Liver (tissue), 9 donors: ENCODE results near the gene GCNT3. TPM values are rescaled to one million over a fixed set of nuclear protein-coding genes. Genes with fewer than 3 reads are reported as not detected.
"Not testable (repeated sequence)": the region's sequence is repeated elsewhere in the genome, so short reads cannot be mapped to it uniquely, and the experiment has no call there.

Experiments used
- DNase-seq: peaks from one replicate; pipeline ENCODE4 v3.0.0-alpha.2; 2017; ENCODE audit warnings: low spot score
- H3K27ac ChIP-seq, 2 donors: one replicate each; pipeline ENCODE4 v1.7.0; 2013; ENCODE audit warnings: inconsistent platforms in 2 of 2, low read length in 2 of 2, control low read depth in 1 of 2, low read depth in 1 of 2, mild to moderate bottlenecking in 1 of 2
- H3K27me3 ChIP-seq, 4 donors: one replicate each; pipeline versions ENCODE4 v1.6.1 to v1.7.0; 2013; ENCODE audit warnings: low read length in 3 of 4, inconsistent platforms in 1 of 4, mild to moderate bottlenecking in 1 of 4, moderate library complexity in 1 of 4; ENCODE audit not compliant: control insufficient read depth in 4 of 4, insufficient read depth in 4 of 4
- H3K36me3 ChIP-seq, 4 donors: one replicate each; pipeline versions ENCODE4 v1.6.1 to v1.7.0; 2013; ENCODE audit warnings: low read length in 3 of 4, mild to moderate bottlenecking in 3 of 4, low read depth in 1 of 4, moderate library complexity in 1 of 4; ENCODE audit not compliant: control insufficient read depth in 4 of 4, insufficient read depth in 3 of 4
- H3K4me1 ChIP-seq, 4 donors: one replicate each; pipeline versions ENCODE4 v1.6.1 to v1.7.0; 2013; ENCODE audit warnings: low read length in 3 of 4, mild to moderate bottlenecking in 3 of 4, moderate library complexity in 1 of 4; ENCODE audit not compliant: control insufficient read depth in 4 of 4, insufficient read depth in 4 of 4
- H3K4me3 ChIP-seq, 3 donors: one replicate each; pipeline versions ENCODE4 v1.6.1 to v1.7.0; 2013; ENCODE audit warnings: low read length in 3 of 3, control low read depth in 1 of 3, low read depth in 1 of 3, mild to moderate bottlenecking in 1 of 3
- H3K9ac ChIP-seq, 2 donors: one replicate each; pipeline ENCODE4 v1.7.0; 2013; ENCODE audit warnings: low read length in 2 of 2, mild to moderate bottlenecking in 2 of 2, moderate library complexity in 2 of 2, control low read depth in 1 of 2, low read depth in 1 of 2
- H3K9me3 ChIP-seq, 4 donors: one replicate each; pipeline versions ENCODE4 v1.6.1 to v1.7.0; 2013; ENCODE audit warnings: low read length in 3 of 4; ENCODE audit not compliant: control insufficient read depth in 4 of 4
- EGR1 ChIP-seq, 2 donors: IDR thresholded peaks; 2 replicates each; pipeline ENCODE4 v1.6.1; 2016 to 2018; ENCODE audit warnings: antibody characterized with exemption in 2 of 2, low read depth in 2 of 2
- FOXA1 ChIP-seq: IDR thresholded peaks from 2 replicates; pipeline ENCODE4 v1.6.1; 2016; ENCODE audit warnings: antibody characterized with exemption
- FOXA2 ChIP-seq: IDR thresholded peaks from 2 replicates; pipeline ENCODE4 v1.6.1; 2016; ENCODE audit warnings: antibody characterized with exemption
- GABPA ChIP-seq, 2 donors: IDR thresholded peaks in 1 of 2; conservative IDR thresholded peaks in 1 of 2; 2 replicates each; pipeline ENCODE4 v1.6.1; 2016; ENCODE audit warnings: antibody characterized with exemption in 2 of 2, mild to moderate bottlenecking in 1 of 2, moderate library complexity in 1 of 2
- HNF4A ChIP-seq, 2 donors: conservative IDR thresholded peaks; 2 replicates each; pipeline ENCODE4 v1.6.1; 2016; ENCODE audit warnings: antibody characterized with exemption in 2 of 2, mild to moderate bottlenecking in 2 of 2
- HNF4G ChIP-seq: IDR thresholded peaks from 2 replicates; pipeline ENCODE4 v1.6.1; 2016; ENCODE audit warnings: antibody characterized with exemption
- JUND ChIP-seq, 2 donors: IDR thresholded peaks; 2 replicates each; pipeline ENCODE4 v1.6.1; 2016; ENCODE audit warnings: antibody characterized with exemption in 2 of 2
- NR2F2 ChIP-seq: IDR thresholded peaks from 2 replicates; pipeline ENCODE4 v1.6.1; 2016; ENCODE audit warnings: antibody characterized with exemption
- RAD21 ChIP-seq, 2 donors: IDR thresholded peaks; 2 replicates each; pipeline ENCODE4 v1.6.1; 2016; ENCODE audit warnings: antibody characterized with exemption in 2 of 2, mild to moderate bottlenecking in 2 of 2
- RXRA ChIP-seq, 2 donors: IDR thresholded peaks; 2 replicates each; pipeline ENCODE4 v1.6.1; 2017 to 2018; ENCODE audit warnings: antibody characterized with exemption in 2 of 2, mild to moderate bottlenecking in 1 of 2
- SP1 ChIP-seq: IDR thresholded peaks from 2 replicates; pipeline ENCODE4 v1.6.1; 2018; ENCODE audit warnings: antibody characterized with exemption, mild to moderate bottlenecking
- TAF1 ChIP-seq: conservative IDR thresholded peaks from 2 replicates; pipeline ENCODE4 v1.6.1; 2016; ENCODE audit warnings: antibody characterized with exemption, mild to moderate bottlenecking
- YY1 ChIP-seq: IDR thresholded peaks from 2 replicates; pipeline ENCODE4 v1.6.1; 2016; ENCODE audit warnings: antibody characterized with exemption, mild to moderate bottlenecking
- WGBS: extraction: QIAGEN DNeasy Blood & Tissue Kit; methylation state at CpG from one replicate; pipeline ENCODE4 v1.1.7; 2013; 5-methylcytosine and 5-hydroxymethylcytosine counted together
- polyA plus RNA-seq, 2 donors: library from polyadenylated mRNA; stranded (reverse) in 1 of 2; unstranded in 1 of 2; fragments of 200-250 nt in 1 of 2; fragments of >200 nt in 1 of 2; fragmentation: Nextera tagmentation in 1 of 2; extraction: Ambion mirVana in 1 of 2; gene quantifications; one replicate each; pipeline versions ENCODE4 v1.2.1 to v1.2.3, GENCODE V29; 2013 to 2015
- total RNA-seq, 2 donors: library from RNA; depleted of rRNA; stranded (reverse); fragments of >200 nt; gene quantifications; one replicate each; pipeline ENCODE4 v1.2.3, GENCODE V29; 2014
- TF ChIP-seq, protein P1 (sequence below): fragments of 150-350 bp; IDR thresholded peaks from 2 replicates; pipeline ENCODE4 v1.5.1; 2017; ENCODE audit warnings: improper control_type of control experiment, low read depth, low read length; ENCODE audit not compliant: missing input control
- TF ChIP-seq, protein P2 (sequence below): IDR thresholded peaks from 2 replicates; pipeline ENCODE4 v1.6.1; 2016; ENCODE audit warnings: antibody characterized with exemption
- TF ChIP-seq, protein P3 (sequence below): IDR thresholded peaks from 2 replicates; pipeline ENCODE4 v1.6.1; 2016; ENCODE audit warnings: antibody characterized with exemption
- TF ChIP-seq, protein P4 (sequence below): IDR thresholded peaks from 2 replicates; pipeline ENCODE4 v1.6.1; 2016; ENCODE audit warnings: antibody characterized with exemption
- TF ChIP-seq, protein P5 (sequence below): IDR thresholded peaks from 2 replicates; pipeline ENCODE4 v1.6.1; 2016; ENCODE audit warnings: antibody characterized with exemption, mild to moderate bottlenecking
- donor health status: healthy.
- donor health status: healthy.
- donor health status: healthy.
- donor health status: healthy.
- donor health status: healthy.

The GCNT3 gene
- total and polyA plus RNA-seq, 4 donors, result 0.14 to 0.37 TPM; not detected in 2

DNA sequence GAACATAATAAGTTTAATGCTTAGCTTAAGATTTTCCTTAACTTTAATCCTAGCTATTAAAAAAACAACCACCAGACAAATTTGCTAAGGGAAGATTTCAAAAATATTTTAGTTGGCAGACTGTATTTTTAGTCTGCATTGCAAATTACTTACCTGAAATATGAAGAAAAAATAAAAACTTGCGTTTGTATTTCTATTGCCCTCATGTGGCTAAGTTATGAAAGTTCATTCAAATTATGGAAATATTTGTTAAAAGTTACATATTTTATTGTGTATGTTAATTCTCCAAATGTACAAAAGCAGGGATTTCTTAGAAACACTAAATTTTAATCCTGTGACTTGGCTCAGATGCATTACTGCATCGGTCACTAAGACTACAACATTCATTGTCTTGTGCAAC is 30.8 kb downstream of the GCNT3 start:
- H3K9me3 ChIP-seq, result no peaks in the 10 kb centered on the region
- H3K4me1 ChIP-seq, result no peaks in the 10 kb centered on the region
- DNase-seq, result no peak
- WGBS, result 94% methylated on average over 2 of the region's 2 CpGs
- H3K27ac ChIP-seq, result no peak overlapping the region
- H3K27me3 ChIP-seq, result no peaks in the 10 kb centered on the region
- no peak overlapping the region for H3K9ac ChIP-seq
- H3K36me3 ChIP-seq, result peaks cover 0 to 41% (median 16%) of the 10 kb centered on the region in 4 donors
- H3K4me3 ChIP-seq, result no peak overlapping the region
- no peak for TF ChIP-seq JUND (IDR thresholded peaks at IDR 0.05)

DNA sequence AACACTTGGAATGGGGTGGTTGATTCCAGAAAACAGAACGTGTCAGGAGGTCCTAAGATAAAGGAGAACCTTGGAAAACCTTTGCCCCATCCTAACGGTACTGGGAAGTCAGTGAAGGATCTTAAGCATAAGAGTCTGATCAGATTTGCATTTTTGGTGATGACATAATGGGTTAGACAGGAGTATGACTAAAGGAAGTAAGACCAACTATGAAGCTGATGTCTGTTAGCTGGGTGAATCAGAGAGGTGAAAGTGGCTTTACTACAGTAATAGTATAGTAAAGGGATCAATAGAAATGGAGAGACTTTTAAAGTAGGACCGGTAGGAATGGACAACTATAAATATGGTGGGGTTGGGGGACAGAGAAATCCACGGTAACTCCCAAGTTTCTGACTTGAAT is 33.2 kb downstream of the GCNT3 start:
- Histone ChIP-seq H3K27ac (no peak overlapping the region), H3K36me3 (peaks cover 2 to 39% (median 13%) of the 10 kb centered on the region in 4 donors), H3K4me1 (no peaks in the 10 kb centered on the region), H3K4me3 (no peak overlapping the region), H3K27me3 (no peaks in the 10 kb centered on the region), H3K9me3 (no peaks in the 10 kb centered on the region), H3K9ac (no peak overlapping the region)
- WGBS, result 89% methylated on average over 4 of the region's 4 CpGs
- TF ChIP-seq YY1 (no peak), HNF4A (conservative IDR thresholded peaks at IDR 0.05) (no peak), GABPA (IDR thresholded peaks at IDR 0.05 in 1 of 2, conservative IDR thresholded peaks at IDR 0.05 in 1 of 2) (no peak), FOXA1 (no peak), FOXA2 (no peak), RAD21 (IDR thresholded peaks at IDR 0.05) (no peak), JUND (IDR thresholded peaks at IDR 0.05) (no peak), RXRA (IDR thresholded peaks at IDR 0.05) (no peak), EGR1 (IDR thresholded peaks at IDR 0.05; ENCODE audit: low read depth in 2 of 2) (no peak), NR2F2 (no peak), HNF4G (no peak), TAF1 (no peak), SP1 (no peak)
- TF ChIP-seq, protein P1, sequence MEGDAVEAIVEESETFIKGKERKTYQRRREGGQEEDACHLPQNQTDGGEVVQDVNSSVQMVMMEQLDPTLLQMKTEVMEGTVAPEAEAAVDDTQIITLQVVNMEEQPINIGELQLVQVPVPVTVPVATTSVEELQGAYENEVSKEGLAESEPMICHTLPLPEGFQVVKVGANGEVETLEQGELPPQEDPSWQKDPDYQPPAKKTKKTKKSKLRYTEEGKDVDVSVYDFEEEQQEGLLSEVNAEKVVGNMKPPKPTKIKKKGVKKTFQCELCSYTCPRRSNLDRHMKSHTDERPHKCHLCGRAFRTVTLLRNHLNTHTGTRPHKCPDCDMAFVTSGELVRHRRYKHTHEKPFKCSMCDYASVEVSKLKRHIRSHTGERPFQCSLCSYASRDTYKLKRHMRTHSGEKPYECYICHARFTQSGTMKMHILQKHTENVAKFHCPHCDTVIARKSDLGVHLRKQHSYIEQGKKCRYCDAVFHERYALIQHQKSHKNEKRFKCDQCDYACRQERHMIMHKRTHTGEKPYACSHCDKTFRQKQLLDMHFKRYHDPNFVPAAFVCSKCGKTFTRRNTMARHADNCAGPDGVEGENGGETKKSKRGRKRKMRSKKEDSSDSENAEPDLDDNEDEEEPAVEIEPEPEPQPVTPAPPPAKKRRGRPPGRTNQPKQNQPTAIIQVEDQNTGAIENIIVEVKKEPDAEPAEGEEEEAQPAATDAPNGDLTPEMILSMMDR, result no peak
- TF ChIP-seq, protein P2, sequence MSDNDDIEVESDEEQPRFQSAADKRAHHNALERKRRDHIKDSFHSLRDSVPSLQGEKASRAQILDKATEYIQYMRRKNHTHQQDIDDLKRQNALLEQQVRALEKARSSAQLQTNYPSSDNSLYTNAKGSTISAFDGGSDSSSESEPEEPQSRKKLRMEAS, result no peak
- TF ChIP-seq, protein P3, sequence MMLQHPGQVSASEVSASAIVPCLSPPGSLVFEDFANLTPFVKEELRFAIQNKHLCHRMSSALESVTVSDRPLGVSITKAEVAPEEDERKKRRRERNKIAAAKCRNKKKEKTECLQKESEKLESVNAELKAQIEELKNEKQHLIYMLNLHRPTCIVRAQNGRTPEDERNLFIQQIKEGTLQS, result no peak
- TF ChIP-seq, protein P4, sequence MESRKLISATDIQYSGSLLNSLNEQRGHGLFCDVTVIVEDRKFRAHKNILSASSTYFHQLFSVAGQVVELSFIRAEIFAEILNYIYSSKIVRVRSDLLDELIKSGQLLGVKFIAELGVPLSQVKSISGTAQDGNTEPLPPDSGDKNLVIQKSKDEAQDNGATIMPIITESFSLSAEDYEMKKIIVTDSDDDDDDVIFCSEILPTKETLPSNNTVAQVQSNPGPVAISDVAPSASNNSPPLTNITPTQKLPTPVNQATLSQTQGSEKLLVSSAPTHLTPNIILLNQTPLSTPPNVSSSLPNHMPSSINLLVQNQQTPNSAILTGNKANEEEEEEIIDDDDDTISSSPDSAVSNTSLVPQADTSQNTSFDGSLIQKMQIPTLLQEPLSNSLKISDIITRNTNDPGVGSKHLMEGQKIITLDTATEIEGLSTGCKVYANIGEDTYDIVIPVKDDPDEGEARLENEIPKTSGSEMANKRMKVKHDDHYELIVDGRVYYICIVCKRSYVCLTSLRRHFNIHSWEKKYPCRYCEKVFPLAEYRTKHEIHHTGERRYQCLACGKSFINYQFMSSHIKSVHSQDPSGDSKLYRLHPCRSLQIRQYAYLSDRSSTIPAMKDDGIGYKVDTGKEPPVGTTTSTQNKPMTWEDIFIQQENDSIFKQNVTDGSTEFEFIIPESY, result no peak
- TF ChIP-seq, protein P5, sequence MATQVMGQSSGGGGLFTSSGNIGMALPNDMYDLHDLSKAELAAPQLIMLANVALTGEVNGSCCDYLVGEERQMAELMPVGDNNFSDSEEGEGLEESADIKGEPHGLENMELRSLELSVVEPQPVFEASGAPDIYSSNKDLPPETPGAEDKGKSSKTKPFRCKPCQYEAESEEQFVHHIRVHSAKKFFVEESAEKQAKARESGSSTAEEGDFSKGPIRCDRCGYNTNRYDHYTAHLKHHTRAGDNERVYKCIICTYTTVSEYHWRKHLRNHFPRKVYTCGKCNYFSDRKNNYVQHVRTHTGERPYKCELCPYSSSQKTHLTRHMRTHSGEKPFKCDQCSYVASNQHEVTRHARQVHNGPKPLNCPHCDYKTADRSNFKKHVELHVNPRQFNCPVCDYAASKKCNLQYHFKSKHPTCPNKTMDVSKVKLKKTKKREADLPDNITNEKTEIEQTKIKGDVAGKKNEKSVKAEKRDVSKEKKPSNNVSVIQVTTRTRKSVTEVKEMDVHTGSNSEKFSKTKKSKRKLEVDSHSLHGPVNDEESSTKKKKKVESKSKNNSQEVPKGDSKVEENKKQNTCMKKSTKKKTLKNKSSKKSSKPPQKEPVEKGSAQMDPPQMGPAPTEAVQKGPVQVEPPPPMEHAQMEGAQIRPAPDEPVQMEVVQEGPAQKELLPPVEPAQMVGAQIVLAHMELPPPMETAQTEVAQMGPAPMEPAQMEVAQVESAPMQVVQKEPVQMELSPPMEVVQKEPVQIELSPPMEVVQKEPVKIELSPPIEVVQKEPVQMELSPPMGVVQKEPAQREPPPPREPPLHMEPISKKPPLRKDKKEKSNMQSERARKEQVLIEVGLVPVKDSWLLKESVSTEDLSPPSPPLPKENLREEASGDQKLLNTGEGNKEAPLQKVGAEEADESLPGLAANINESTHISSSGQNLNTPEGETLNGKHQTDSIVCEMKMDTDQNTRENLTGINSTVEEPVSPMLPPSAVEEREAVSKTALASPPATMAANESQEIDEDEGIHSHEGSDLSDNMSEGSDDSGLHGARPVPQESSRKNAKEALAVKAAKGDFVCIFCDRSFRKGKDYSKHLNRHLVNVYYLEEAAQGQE, result no peak
- no peak for DNase-seq

DNA sequence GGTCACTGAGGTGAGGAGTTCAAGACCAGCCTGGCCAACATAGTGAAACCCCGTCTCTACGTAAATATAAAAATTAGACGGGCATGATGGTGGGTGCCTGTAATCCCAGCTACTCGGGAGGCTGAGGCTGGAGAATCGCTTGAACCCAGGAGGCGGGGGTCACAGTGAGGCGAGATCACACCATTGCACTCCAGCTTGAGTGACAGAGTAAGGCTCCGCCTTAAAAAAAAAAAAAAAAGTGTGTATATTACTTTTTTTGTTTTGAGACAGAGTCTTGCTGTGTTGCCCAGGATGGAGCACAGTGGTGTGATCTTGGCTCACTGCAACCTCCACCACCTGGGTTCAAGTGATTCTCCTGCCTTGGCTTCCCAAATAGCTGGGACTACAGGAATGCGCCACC is 34.2 kb downstream of the GCNT3 start:
- not testable (repeated sequence) for H3K4me1 ChIP-seq, H3K9me3 ChIP-seq, H3K27ac ChIP-seq, H3K9ac ChIP-seq, DNase-seq, H3K27me3 ChIP-seq, H3K4me3 ChIP-seq
- peaks cover 2 to 37% (median 16%) of the 10 kb centered on the region in 4 donors for H3K36me3 ChIP-seq
- WGBS, result 96% methylated on average over 9 of the region's 9 CpGs
